GM18517 (cell line): Measurements from ENCODE around the gene FSD1.
"Not testable (repeated sequence)": the region's sequence is repeated elsewhere in the genome, so short reads cannot be mapped to it uniquely, and the experiment has no call there.

ENCODE experiments used
- ATAC-seq: cut with Tn5 transposase; IDR thresholded peaks from one replicate; pipeline ENCODE4 v1.9.1; 2021; ENCODE audit warnings: mild to moderate bottlenecking, moderate library complexity; ENCODE audit not compliant: unreplicated experiment

Gene FSD1

GRCh38 chr19:4284176-4284958, 20.0 kb upstream of the FSD1 start:
- ATAC-seq, result no peak

DNA sequence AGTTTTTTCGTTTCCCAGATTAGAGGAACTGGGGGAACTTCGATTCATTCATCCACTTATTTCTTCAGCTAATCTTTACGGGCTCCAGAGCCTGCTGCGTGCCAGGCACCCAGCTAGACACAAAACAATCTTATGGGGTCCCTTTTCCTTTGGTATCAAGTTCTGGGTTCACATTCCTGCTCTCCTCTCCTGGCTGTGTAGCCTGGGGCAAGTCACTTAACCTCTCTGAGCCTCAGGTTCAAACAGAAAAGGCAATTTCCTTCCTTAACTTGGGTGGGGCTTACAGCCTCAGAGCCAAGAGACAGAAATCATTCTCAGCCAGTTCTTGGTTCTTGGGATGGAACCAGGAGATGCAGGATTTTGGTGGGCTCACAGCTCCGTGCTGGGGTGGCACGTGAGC, 19.4 kb upstream of the FSD1 start:
- no peak for ATAC-seq

DNA sequence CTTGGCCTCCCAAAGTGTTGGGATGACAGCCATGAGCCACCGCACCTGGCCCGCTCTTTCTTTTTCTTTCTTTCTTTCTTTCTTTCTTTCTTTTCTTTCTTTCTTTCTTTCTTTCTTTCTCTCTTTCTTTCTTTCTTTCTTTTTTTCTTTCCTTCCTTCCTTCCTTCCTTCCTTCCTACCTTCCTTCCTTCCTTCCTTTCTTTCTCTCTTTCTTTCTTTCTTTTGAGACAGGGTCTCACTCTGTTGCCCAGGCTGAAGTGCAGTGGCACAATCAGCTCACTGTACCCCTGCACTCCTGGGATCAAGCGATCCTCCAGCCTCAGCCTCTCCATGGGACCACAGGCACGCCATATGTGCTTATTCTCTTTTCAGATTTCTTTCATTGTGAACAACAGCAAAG, 18.3 kb upstream of the FSD1 start:
- ATAC-seq, result not testable (repeated sequence)

DNA sequence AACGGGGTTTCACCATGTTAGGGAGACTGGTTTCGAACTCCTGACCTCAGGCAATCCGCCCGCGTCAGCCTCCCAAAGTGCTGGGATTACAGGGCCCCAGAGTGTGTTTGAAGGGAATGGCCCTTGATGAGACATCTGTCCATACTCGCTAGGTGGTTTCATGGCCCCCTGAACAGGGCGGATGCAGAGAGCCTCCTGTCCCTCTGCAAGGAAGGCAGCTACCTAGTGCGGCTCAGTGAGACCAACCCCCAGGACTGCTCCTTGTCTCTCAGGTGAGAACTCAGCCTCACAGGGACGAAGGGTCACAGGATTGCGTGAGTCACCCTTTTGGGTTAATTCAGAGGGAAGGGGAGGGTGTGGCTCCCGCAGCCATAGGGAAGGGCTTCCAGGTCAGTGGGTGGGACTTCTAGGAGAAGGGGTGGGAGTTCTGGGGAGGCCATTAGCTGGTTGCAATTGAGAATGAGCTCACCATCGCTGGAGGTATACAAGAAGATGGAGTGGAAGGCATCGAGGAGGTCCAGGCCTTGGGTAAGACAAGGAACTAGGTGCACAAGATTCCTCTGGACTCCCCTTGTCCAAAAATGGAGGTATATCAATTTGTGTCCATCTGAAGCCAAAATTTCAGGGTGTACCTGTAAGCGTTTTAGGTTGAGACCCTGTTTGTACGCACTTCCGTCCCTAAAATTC, 16.2 kb upstream of the FSD1 start:
- no peak for ATAC-seq

GRCh38 chr19:4291184-4291732, 13.1 kb upstream of the FSD1 start:
- no peak for ATAC-seq

DNA sequence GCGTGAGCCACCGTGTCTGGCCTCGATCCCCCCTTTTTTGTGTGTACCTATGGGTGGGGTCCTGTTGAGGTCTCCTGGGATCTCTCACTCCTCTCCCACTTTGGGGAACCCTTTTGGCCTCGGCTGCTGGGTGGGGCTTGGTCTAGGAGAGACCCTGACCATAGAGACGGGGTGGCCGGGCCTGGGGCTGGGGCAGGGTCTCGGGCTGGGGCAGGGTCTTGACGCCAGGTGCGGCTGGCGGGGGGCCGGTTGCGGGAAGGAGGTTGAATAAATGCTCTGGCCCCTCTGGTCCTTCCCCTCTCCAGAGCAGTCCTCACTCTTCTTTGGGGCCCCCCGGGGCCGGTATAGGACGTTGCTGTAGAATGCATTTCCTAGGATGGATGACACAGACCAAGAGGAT, 11.9 kb upstream of the FSD1 start:
- no peak for ATAC-seq

GRCh38 chr19:4294389-4294788, 10.0 kb upstream of the FSD1 start:
- ATAC-seq, result no peak

DNA sequence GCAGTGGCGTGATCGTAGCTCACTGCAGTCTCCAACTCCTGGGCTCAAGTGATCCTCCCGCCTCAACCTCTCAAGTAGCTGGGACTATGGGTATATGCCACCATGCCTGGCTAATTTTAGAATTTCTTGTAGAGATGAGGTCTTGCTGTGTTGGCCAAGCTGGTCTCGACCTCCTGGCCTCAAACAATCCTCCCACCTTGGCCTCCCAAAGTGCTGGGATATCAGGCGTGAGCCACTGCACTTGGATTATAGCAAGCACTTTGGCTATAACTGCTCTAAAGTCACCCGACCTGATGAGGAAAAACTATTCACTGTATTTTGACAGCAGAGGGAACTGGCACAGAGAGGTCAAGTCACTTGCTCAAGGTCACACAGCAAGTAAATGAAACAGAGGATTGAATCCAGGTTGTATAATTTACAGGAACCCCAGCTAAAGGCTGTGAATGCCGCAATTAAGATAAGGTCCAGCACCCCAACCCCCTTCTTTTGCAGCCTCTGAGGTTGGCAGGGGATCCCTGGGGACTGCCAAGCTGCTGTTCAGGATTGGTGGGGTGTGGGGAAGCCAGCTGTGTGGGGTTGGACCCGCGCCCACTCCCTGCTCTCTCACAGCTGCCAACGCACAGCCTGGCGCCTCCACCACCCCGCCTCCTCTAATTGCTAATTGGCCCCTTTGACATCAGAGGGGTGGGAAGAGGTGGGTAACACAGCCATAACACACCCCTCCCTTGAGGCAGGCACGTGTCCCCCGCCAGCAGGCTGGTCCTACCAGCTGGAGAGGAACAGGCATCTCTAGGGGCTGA, 8.2 kb upstream of the FSD1 start:
- no peak for ATAC-seq

GRCh38 chr19:4297901-4298809, 6.2 kb upstream of the FSD1 start:
- no peak for ATAC-seq

GRCh38 chr19:4298810-4299550, 5.4 kb upstream of the FSD1 start:
- no peak for ATAC-seq

GRCh38 chr19:4300589-4300988, 3.8 kb upstream of the FSD1 start:
- ATAC-seq, result no peak

DNA sequence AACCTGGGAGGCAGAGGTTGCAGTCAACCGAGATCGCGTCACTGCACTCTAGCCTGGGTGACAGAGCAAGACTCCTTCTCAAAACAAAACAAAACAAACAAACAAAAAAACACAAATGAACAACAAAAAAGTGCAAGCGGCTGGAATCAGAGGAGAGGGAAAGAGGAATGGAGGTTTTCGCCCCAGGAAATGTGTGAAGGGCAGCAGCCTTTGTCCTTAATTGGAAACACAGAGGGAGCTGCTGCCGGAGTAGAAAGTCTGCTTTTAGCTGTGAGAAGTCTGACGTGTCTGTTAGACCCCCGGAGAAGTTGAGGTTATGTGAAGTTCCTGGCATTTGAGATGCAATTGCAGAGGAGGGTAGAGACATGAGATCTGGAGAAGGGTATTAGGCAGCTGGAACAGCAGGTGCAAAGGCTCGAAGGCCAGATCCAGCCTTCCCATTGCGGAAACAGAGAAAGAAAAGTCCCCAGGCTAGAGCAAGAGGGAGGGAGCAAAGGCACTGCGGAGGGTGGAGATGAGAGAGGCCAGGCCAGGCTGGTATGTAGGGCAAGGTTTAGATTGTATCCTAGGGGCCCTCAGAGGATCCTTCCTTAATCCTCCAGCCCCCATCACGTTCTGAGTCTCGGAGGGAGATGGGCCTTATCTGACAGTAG, 2.7 kb upstream of the FSD1 start:
- ATAC-seq, result no peak

DNA sequence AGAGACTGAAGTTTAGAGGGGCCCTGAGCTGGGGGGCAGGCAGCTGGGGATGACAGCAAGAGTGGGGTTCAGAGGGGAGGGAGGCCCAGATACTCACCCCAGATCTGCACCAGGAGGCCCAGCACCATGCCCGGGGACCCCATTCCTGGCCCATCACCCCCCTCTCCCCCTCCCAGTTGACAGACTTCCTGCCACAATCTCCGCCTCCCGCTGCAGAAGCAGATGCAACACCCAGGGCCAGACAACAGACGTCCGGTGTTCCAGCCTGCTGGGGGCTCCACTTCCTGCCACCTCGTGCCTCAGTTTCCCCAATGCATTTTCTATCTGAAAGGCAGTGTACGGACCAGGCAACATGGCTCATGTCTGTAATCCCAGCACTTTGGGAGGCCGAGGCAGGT, 2.2 kb upstream of the FSD1 start, which contains the start of gene TMIGD2:
Gene TMIGD2, minus strand, starts transcription at position 147 of the 398 bp plus-strand sequence. Its CDS starts 4 bp downstream, at position 143.
- no peak for ATAC-seq

DNA sequence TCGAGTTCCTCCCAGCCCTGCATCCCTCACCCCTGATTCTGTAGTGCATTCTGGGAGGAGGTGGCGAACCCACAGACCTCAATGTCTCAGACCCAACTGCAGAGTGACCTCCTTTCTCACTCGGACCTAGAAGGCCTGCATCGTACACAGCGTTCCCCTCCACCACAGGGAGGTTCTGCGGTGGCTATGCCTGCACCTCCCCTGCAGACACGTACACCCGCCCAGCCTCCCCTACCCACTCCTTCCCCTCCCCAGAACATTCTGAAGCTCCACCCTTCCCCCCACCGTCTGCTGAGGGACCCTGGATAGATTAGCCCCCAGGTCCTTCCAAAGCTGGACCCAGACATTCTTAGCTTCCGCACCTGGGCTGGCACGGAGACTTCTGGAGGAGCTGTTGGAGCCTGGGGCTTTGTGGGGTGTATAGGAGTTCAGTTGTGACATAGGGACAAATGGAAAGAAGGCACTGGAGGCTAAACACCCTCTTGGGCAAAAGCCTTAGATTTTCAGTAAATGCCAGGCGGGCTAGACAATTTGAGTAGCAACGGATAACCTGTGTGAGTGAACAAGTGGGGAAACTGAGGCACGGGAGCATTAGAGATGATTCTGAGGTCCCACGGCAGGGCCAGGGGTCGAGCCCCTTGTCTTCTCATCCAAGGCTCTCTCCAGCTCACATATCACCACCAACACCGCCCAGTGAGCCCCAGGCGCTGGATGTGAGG, 420 bp upstream of the FSD1 start:
- no peak for ATAC-seq

GRCh38 chr19:4305257-4305612, 837 bp downstream of the FSD1 start:
- no peak for ATAC-seq

- no peak for ATAC-seq
Observed at GRCh38 chr19:4305659-4306058, 1.3 kb downstream of the FSD1 start.

DNA sequence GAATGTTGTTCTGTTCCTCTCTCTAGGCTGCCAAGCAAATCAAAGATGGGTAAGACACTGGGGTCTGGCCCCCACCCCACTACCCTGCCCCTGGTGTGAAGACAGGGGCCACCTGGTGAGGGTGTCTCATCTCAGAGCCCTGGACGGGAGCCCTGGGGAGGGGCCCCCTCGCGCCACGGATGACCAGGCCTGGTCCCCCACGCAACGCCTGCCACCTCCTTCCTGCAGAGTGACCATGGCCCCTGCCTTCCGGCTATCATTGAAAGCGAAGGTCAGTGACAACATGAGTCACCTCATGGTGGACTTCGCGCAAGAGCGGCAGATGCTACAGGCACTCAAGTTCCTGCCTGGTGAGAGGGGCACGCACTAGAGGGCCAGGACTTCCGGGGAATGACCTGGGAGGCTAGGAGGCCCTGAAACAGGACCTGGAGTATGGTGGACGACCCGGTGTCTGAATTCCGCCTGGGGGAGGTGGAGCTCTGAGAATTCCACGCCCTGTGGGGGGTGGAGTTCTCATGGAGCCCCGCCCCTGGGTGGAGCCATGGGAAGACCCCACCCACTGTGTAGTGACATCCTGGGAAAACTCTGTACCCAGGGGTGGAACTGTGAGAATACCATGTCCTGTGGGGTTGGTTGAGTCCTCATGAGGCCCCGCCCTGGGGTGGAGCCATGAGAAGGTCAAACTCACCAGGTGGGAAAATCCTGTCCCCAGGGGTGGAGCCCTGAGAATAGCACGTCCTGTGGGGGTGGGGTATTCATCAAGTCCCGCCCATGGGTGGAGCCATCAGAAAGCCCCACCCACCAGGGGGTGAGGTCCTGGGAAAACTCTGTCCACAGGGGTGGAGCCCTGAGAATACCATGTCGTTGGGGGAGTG, 6.1 kb downstream of the FSD1 start:
- no peak for ATAC-seq
